Measurements from ENCODE around the gene DGUOK.

GRCh38 chr2:73908689-73909652, 17.7 kb upstream of the DGUOK start:
- no peak for TF ChIP-seq YY1 (IDR thresholded peaks at IDR 0.05; ENCODE audit: insufficient read depth, insufficient read length)
- TF ChIP-seq SUZ12 (IDR thresholded peaks at IDR 0.05; ENCODE audit: extremely low read depth, insufficient read depth, insufficient read length), result no peak
- no peak for TF ChIP-seq ZNF274 (IDR thresholded peaks at IDR 0.05; ENCODE audit: low read depth, low read length)

Data from NT2/D1 (cell line).